Neural cell (in vitro differentiated cells): ENCODE measurements around the gene TNNT3. TPM values are rescaled to one million over a fixed set of nuclear protein-coding genes. Genes with fewer than 3 reads are reported as not detected.

ENCODE experiments used
- H2AFZ ChIP-seq: fragments of 200-600, 300-800 bp; sonication (generic), shearing (Covaris generic); 2 replicates; pipeline ENCODE4 v1.6.0; 2014; ENCODE audit warnings: low read depth, mild to moderate bottlenecking, antibody characterized with exemption, low read length, moderate library complexity
- H3F3A ChIP-seq: fragments of 200-600 bp; shearing (Covaris generic); 2 replicates; pipeline ENCODE4 v1.6.1; 2016; ENCODE audit warnings: mild to moderate bottlenecking, moderate library complexity, mixed read lengths, antibody characterized with exemption, low read length; ENCODE audit not compliant: insufficient read depth, poor library complexity, severe bottlenecking
- H3K27ac ChIP-seq: fragments of 200-600, 300-800 bp; sonication (generic), shearing (Covaris generic); 2 replicates; pipeline ENCODE4 v1.5.1; 2014; ENCODE audit warnings: mild to moderate bottlenecking, low read length, moderate library complexity
- H3K27me3 ChIP-seq: fragments of 300-800, 200-600 bp; sonication (generic), shearing (Covaris generic); 2 replicates; pipeline ENCODE4 v1.6.0; 2014; ENCODE audit warnings: mild to moderate bottlenecking, low read depth, low read length, moderate library complexity; ENCODE audit not compliant: insufficient read depth
- H3K36me3 ChIP-seq: fragments of 300-800, 200-600 bp; sonication (generic), shearing (Covaris generic); 2 replicates; pipeline ENCODE4 v1.5.1; 2014; ENCODE audit warnings: mild to moderate bottlenecking, antibody characterized with exemption, low read length, moderate library complexity; ENCODE audit not compliant: insufficient read depth
- H3K4me2 ChIP-seq: fragments of 300-800, 200-600 bp; sonication (generic), shearing (Covaris generic); 2 replicates; pipeline ENCODE4 v1.6.0; 2014; ENCODE audit warnings: mild to moderate bottlenecking, low read length
- H3K4me3 ChIP-seq: fragments of 300-800, 200-600 bp; sonication (generic), shearing (Covaris generic); 2 replicates; pipeline ENCODE4 v1.5.1; 2014; ENCODE audit warnings: mild to moderate bottlenecking, low read length, moderate library complexity
- H3K79me2 ChIP-seq: fragments of 200-600 bp; shearing (Covaris generic); replicated peaks from 2 replicates; pipeline ENCODE4 v1.6.0; 2014; ENCODE audit warnings: mild to moderate bottlenecking, low read length, moderate library complexity; ENCODE audit not compliant: insufficient read depth
- H3K9ac ChIP-seq: fragments of 300-800, 200-600 bp; sonication (generic), shearing (Covaris generic); 2 replicates; pipeline ENCODE4 v1.6.1; 2016; ENCODE audit warnings: mild to moderate bottlenecking, low read length, mixed read lengths
- H3K9me2 ChIP-seq: fragments of 200-600 bp; shearing (Covaris generic); 2 replicates; pipeline ENCODE4 v1.6.1; 2016; ENCODE audit warnings: mild to moderate bottlenecking, low read length, mixed read lengths; ENCODE audit not compliant: insufficient read depth
- H3K9me3 ChIP-seq: fragments of 200-600, 300-800 bp; sonication (generic), shearing (Covaris generic); 2 replicates; pipeline ENCODE4 v1.6.1; 2016; ENCODE audit warnings: mild to moderate bottlenecking, mixed run types, low read length, moderate library complexity, mixed read lengths
- H4K20me1 ChIP-seq: fragments of 200-600 bp; shearing (Covaris generic); 2 replicates; pipeline ENCODE4 v1.6.1; 2016; ENCODE audit warnings: mild to moderate bottlenecking, mixed run types; ENCODE audit not compliant: insufficient read depth
- CTCF ChIP-seq: fragments of 450-650 bp; IDR thresholded peaks from 2 replicates; pipeline ENCODE4 v1.5.1; 2014; ENCODE audit warnings: antibody characterized with exemption, mild to moderate bottlenecking, moderate library complexity; ENCODE audit not compliant: poor library complexity, severe bottlenecking
- EP300 ChIP-seq: fragments of 450-650 bp; conservative IDR thresholded peaks from 2 replicates; pipeline ENCODE4 v1.6.1; 2014; ENCODE audit warnings: antibody characterized with exemption, mild to moderate bottlenecking, moderate library complexity; ENCODE audit not compliant: poor library complexity, severe bottlenecking
- EZH2 ChIP-seq: fragments of 200-600, 300-800 bp; shearing (Covaris generic), sonication (generic); IDR thresholded peaks from 2 replicates; pipeline ENCODE4 v1.6.1; 2014; ENCODE audit warnings: antibody characterized with exemption, low read length, borderline replicate concordance, mild to moderate bottlenecking; ENCODE audit not compliant: insufficient read depth, poor library complexity, severe bottlenecking
- MXI1 ChIP-seq: fragments of 450-650 bp; conservative IDR thresholded peaks from 2 replicates; pipeline ENCODE4 v1.6.1; 2014; ENCODE audit warnings: antibody characterized with exemption, mild to moderate bottlenecking; ENCODE audit not compliant: poor library complexity, severe bottlenecking
- POLR2AphosphoS5 ChIP-seq: IDR thresholded peaks from 2 replicates; pipeline ENCODE4 v1.6.1; 2012
- RAD21 ChIP-seq: fragments of 450-650 bp; conservative IDR thresholded peaks from 2 replicates; pipeline ENCODE4 v1.6.1; 2014; ENCODE audit warnings: antibody characterized with exemption, mild to moderate bottlenecking, moderate library complexity
- SMC3 ChIP-seq: fragments of 450-650 bp; conservative IDR thresholded peaks from 2 replicates; pipeline ENCODE4 v1.6.1; 2014; ENCODE audit warnings: antibody characterized with exemption, mild to moderate bottlenecking, moderate library complexity; ENCODE audit not compliant: poor library complexity
- TAF1 ChIP-seq: IDR thresholded peaks from 2 replicates; pipeline ENCODE4 v1.6.1; 2012; ENCODE audit warnings: low read depth
- polyA plus RNA-seq: library from polyadenylated mRNA; depleted of rRNA; stranded (reverse); fragments of >200 nt; gene quantifications from 2 replicates; pipeline ENCODE4 v1.2.3, GENCODE V29; 2014
- TF ChIP-seq, protein P1 (sequence below): IDR thresholded peaks from 2 replicates; pipeline ENCODE4 v1.6.1; 2012; ENCODE audit warnings: borderline replicate concordance

TNNT3 gene
- polyA plus RNA-seq, 1 donor from 2014 or later = not detected

GRCh38 chr11:1906611-1907423 lies 12.7 kb upstream of the TNNT3 start:
- Histone ChIP-seq H3K4me3 (no peak overlapping the region), H3K36me3 (no peaks in the 10 kb centered on the region), H3K27ac (no peak overlapping the region), H2AFZ (no peak overlapping the region), H4K20me1 (no peaks in the 10 kb centered on the region), H3K9me2 (no peaks in the 10 kb centered on the region), H3K9ac (no peak overlapping the region), H3K9me3 (no peaks in the 10 kb centered on the region), H3K79me2 (no peaks in the 10 kb centered on the region), H3K4me2 (no peak overlapping the region), H3K27me3 (no peaks in the 10 kb centered on the region), H3F3A (no peaks in the 10 kb centered on the region)
- no peak for TF ChIP-seq EZH2
- no peak for TF ChIP-seq TAF1
- TF ChIP-seq MXI1 = no peak

DNA sequence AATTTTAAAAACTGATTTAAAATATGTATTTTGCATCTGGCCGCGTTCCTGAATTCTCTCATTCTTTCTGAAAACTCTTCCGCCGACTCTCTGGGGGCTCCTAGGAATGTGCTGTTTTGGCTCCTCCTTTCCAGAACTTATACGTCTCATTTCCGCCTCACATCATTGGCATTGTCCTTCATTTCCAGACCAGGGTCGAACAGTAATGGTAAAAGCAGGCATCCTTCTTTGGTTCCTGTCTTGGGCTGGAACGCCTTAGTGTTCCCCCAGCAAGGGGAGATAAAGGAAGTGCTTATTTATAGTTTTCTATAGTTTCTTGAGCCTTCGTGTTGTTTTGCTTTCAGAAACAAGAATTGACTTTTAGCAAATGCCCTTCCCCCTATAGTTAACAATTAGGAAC lies 10.9 kb upstream of the TNNT3 start:
- TF ChIP-seq, protein P1, sequence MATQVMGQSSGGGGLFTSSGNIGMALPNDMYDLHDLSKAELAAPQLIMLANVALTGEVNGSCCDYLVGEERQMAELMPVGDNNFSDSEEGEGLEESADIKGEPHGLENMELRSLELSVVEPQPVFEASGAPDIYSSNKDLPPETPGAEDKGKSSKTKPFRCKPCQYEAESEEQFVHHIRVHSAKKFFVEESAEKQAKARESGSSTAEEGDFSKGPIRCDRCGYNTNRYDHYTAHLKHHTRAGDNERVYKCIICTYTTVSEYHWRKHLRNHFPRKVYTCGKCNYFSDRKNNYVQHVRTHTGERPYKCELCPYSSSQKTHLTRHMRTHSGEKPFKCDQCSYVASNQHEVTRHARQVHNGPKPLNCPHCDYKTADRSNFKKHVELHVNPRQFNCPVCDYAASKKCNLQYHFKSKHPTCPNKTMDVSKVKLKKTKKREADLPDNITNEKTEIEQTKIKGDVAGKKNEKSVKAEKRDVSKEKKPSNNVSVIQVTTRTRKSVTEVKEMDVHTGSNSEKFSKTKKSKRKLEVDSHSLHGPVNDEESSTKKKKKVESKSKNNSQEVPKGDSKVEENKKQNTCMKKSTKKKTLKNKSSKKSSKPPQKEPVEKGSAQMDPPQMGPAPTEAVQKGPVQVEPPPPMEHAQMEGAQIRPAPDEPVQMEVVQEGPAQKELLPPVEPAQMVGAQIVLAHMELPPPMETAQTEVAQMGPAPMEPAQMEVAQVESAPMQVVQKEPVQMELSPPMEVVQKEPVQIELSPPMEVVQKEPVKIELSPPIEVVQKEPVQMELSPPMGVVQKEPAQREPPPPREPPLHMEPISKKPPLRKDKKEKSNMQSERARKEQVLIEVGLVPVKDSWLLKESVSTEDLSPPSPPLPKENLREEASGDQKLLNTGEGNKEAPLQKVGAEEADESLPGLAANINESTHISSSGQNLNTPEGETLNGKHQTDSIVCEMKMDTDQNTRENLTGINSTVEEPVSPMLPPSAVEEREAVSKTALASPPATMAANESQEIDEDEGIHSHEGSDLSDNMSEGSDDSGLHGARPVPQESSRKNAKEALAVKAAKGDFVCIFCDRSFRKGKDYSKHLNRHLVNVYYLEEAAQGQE = no peak
- no peak for TF ChIP-seq RAD21
- no peak for TF ChIP-seq TAF1
- no peak overlapping the region for H3K4me3 ChIP-seq
- no peaks in the 10 kb centered on the region for H4K20me1 ChIP-seq
- no peak overlapping the region for H3K9ac ChIP-seq
- H3K4me2 ChIP-seq = no peak overlapping the region
- H3K36me3 ChIP-seq = no peaks in the 10 kb centered on the region
- H2AFZ ChIP-seq = no peak overlapping the region
- no peaks in the 10 kb centered on the region for H3K9me2 ChIP-seq
- H3K79me2 ChIP-seq = no peaks in the 10 kb centered on the region
- no peaks in the 10 kb centered on the region for H3F3A ChIP-seq
- no peaks in the 10 kb centered on the region for H3K9me3 ChIP-seq
- H3K27ac ChIP-seq = no peak overlapping the region
- no peaks in the 10 kb centered on the region for H3K27me3 ChIP-seq

DNA sequence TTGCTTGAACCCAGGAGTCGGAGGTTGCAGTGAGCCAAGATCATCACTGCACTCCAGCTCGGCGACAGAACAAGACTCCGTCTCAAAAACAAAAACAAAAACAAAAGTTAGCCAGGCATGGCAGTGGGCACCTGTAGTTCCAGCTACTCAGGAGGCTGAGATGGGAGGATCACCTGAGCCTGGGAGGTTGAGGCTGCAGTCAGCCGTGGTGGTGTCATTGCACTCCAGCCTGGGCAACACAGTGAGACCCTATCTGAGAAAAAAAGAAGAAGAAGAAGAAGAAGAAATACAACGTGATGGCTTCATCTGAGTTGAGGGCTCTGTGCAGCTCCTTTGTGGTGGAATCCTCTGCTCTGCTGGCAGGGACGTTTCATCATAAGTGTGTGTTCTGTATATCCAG lies 10.0 kb upstream of the TNNT3 start:
- no peak overlapping the region for H2AFZ ChIP-seq

More for the DNA sequence above, 10.0 kb upstream of the TNNT3 start:
- H3K27me3 ChIP-seq = no peaks in the 10 kb centered on the region
- TF ChIP-seq CTCF = no peak
- no peak for TF ChIP-seq MXI1
- TF ChIP-seq RAD21 = no peak
- no peak for TF ChIP-seq SMC3
- TF ChIP-seq, protein P1 = no peak
- no peak for TF ChIP-seq EZH2
- TF ChIP-seq EP300 = no peak
- no peak for TF ChIP-seq TAF1
- no peak for TF ChIP-seq POLR2AphosphoS5
- no peaks in the 10 kb centered on the region for H4K20me1 ChIP-seq
- no peaks in the 10 kb centered on the region for H3K9me3 ChIP-seq
- no peak overlapping the region for H3K27ac ChIP-seq
- H3K9ac ChIP-seq = no peak overlapping the region
- H3K36me3 ChIP-seq = no peaks in the 10 kb centered on the region
- H3K4me2 ChIP-seq = no peak overlapping the region
- H3K4me3 ChIP-seq = no peak overlapping the region
- H3F3A ChIP-seq = no peaks in the 10 kb centered on the region
- H3K9me2 ChIP-seq = no peaks in the 10 kb centered on the region
- no peaks in the 10 kb centered on the region for H3K79me2 ChIP-seq
